PC-3 (cell line): ENCODE measurements around the gene PLA2G2F.

Experiments
- EZH2phosphoT487 ChIP-seq: fragments of 300-600 bp; sonication (generic); IDR thresholded peaks from 2 replicates; pipeline ENCODE4 v1.6.1; 2018; ENCODE audit warnings: mild to moderate bottlenecking, antibody characterized with exemption, low read length, borderline replicate concordance
- TF ChIP-seq, protein P1 (sequence below): fragments of 300-600 bp; sonication (generic); conservative IDR thresholded peaks from 2 replicates; pipeline ENCODE4 v1.5.1; 2017; ENCODE audit warnings: antibody characterized with exemption, low read depth, mild to moderate bottlenecking, low read length

DNA sequence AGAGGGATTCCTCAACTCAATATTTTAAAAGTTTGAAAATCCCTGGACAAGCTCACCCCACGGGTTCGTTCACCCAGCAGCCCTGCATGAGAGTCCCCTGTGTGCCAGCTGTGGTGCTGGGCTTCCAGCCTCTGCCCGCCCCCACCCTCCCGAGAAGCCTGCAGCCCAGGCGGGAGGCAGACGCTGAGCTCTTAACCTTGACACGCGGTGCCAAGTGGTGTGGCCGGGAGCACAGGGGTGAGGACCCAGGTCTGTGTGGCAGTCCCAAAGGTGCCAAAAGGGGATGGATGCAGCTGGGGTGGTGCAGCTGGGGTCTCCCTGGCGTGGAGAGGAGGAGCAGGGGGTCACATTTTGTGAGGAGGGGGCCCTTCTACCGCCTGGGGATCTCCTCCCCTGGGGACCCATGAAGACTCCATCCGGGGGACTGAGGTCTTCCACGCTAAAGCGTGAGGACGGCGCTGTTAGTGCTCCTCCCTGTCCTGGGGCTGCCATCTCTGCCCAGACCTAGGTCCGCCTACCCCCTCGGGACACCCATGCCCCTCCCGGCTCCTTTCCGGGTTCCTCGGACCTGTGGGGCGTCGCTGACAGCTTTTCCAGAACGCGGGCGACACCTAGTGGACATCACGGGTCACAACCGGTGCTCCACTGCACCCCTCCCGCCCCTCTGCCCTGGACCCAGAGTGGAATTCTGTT, 12.9 kb downstream of the PLA2G2F start:
- TF ChIP-seq, protein P1, sequence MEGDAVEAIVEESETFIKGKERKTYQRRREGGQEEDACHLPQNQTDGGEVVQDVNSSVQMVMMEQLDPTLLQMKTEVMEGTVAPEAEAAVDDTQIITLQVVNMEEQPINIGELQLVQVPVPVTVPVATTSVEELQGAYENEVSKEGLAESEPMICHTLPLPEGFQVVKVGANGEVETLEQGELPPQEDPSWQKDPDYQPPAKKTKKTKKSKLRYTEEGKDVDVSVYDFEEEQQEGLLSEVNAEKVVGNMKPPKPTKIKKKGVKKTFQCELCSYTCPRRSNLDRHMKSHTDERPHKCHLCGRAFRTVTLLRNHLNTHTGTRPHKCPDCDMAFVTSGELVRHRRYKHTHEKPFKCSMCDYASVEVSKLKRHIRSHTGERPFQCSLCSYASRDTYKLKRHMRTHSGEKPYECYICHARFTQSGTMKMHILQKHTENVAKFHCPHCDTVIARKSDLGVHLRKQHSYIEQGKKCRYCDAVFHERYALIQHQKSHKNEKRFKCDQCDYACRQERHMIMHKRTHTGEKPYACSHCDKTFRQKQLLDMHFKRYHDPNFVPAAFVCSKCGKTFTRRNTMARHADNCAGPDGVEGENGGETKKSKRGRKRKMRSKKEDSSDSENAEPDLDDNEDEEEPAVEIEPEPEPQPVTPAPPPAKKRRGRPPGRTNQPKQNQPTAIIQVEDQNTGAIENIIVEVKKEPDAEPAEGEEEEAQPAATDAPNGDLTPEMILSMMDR = peak; percentile 89
- no peak for TF ChIP-seq EZH2phosphoT487
